Activated CD4-positive, alpha-beta memory T cell treated with anti-CD3 and anti-CD28 coated beads for 36 hours (primary cell): ENCODE measurements around the gene GSK3A. TPM values are rescaled to one million over a fixed set of nuclear protein-coding genes. Genes with fewer than 3 reads are reported as not detected.

Source experiments
- CTCF ChIA-PET: fragments of 350-600 bp; sonication (Branson Sonifier 250); formaldehyde crosslinking; loops from one replicate; lab custom pipeline; 2021; ENCODE audit warnings: antibody characterized with exemption, inconsistent platforms; lab: Charles Lee
- POLR2A ChIA-PET: fragments of 350-600 bp; sonication (Branson Sonifier 250); formaldehyde crosslinking; loops from one replicate; lab custom pipeline; 2021; ENCODE audit warnings: antibody characterized with exemption; lab: Charles Lee
- DNase-seq: peaks from one replicate; pipeline ENCODE4 v3.0.0-alpha.2; 2020
- H3K27ac Mint-ChIP-seq: one replicate; pipeline ENCODE4 v1.8.0; 2021; ENCODE audit warnings: mixed read lengths
- H3K27me3 Mint-ChIP-seq: one replicate; pipeline ENCODE4 v1.8.0; 2021; ENCODE audit warnings: mixed read lengths
- H3K36me3 Mint-ChIP-seq: one replicate; pipeline ENCODE4 v1.8.0; 2021; ENCODE audit warnings: mixed read lengths
- H3K4me1 Mint-ChIP-seq: one replicate; pipeline ENCODE4 v1.8.0; 2021; ENCODE audit warnings: low read depth, mixed read lengths
- H3K4me3 Mint-ChIP-seq: one replicate; pipeline ENCODE4 v1.8.0; 2021; ENCODE audit warnings: mild to moderate bottlenecking, mixed read lengths
- H3K9me3 Mint-ChIP-seq: one replicate; pipeline ENCODE4 v1.8.0; 2021; ENCODE audit warnings: mixed read lengths
- intact Hi-C: fragments of 100-400 bp; cut with micrococcal nuclease; formaldehyde crosslinking; loops from one replicate; pipeline ENCODE4 v1.15.1; 2023
- total RNA-seq, 2 experiments: library from RNA; stranded (reverse); gene quantifications; one replicate each; pipeline ENCODE4 v1.2.3, GENCODE V29; 2021

Gene GSK3A
- total RNA-seq, 2 experiments from 2014 or later = 36.4 to 37.3 TPM

DNA sequence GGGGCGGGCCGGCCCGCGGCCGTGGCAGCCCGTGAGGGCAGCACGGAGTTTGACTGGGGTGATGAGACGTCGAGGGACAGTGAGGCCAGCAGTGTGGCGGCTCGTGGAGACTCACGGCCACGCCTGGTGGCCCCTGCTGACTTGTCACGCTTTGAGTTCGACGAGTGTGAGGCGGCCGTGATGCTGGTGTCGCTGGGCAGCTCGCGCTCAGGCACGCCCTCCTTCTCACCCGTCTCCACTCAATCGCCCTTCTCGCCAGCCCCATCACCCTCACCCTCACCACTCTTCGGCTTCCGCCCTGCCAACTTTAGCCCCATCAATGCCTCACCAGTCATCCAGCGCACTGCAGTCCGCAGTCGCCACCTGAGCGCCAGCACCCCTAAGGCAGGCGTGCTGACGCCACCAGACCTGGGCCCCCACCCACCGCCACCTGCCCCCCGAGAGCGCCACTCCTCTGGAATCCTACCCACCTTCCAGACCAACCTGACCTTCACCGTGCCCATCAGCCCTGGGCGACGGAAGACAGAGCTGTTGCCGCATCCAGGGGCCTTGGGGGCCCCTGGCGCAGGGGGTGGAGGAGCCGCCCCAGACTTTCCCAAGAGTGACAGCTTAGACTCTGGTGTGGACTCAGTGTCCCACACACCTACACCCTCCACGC lies 31.1 kb upstream of the GSK3A start:
- intact Hi-C loops = no loop called here
- peaks cover 23% of the 10 kb centered on the region for H3K36me3 Mint-ChIP-seq
- DNase-seq = no peak
- H3K9me3 Mint-ChIP-seq = no peaks in the 10 kb centered on the region
- ChIA-PET CTCF (no interaction called here), POLR2A (no interaction called here)
- peaks cover 46% of the 10 kb centered on the region for H3K4me1 Mint-ChIP-seq
- H3K27me3 Mint-ChIP-seq = no peaks in the 10 kb centered on the region
- H3K27ac Mint-ChIP-seq = no peak overlapping the region
- H3K4me3 Mint-ChIP-seq = no peak overlapping the region

DNA sequence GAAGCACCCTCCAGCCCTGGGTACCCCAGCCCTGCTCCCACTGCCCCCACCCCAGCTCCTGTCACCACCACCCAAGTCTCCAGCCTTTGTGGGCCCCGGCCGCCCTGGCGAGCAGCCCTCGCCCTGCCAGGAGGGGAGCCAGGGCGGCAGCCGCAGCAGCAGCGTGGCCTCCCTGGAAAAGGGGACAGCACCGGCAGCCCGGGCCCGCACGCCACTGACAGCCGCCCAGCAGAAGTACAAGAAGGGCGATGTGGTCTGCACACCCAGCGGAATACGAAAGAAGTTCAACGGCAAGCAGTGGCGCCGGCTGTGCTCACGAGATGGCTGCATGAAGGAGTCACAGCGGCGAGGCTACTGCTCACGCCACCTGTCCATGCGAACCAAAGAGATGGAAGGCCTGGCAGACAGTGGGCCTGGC lies 30.6 kb upstream of the GSK3A start:
- Mint-ChIP-seq H3K9me3 (no peaks in the 10 kb centered on the region), H3K4me3 (no peak overlapping the region), H3K36me3 (peaks cover 23% of the 10 kb centered on the region), H3K27me3 (no peaks in the 10 kb centered on the region), H3K27ac (no peak overlapping the region), H3K4me1 (peaks cover 42% of the 10 kb centered on the region)
- DNase-seq = no peak
- intact Hi-C loops = no loop called here
- ChIA-PET POLR2A (no interaction called here), CTCF (no interaction called here)

DNA sequence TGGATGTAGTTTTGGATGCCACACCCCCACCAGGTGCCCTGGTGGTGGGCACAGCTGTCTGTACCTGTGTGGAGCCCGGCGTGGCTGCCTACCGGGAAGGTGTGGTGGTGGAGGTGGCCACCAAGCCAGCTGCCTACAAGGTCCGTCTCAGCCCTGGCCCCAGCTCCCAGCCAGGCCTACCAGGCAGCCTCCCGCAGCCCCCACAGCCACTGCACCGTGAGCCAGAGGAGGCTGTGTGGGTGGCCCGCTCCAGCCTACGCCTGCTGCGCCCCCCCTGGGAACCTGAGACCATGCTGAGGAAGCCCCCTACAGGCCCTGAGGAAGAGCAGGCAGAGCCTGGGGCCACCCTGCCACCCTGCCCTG lies 30.1 kb upstream of the GSK3A start:
- H3K27ac Mint-ChIP-seq = no peak overlapping the region
- H3K9me3 Mint-ChIP-seq = no peaks in the 10 kb centered on the region
- ChIA-PET POLR2A (no interaction called here), CTCF (no interaction called here)
- intact Hi-C loops = no loop called here
- H3K27me3 Mint-ChIP-seq = no peaks in the 10 kb centered on the region
- H3K4me1 Mint-ChIP-seq = peaks cover 46% of the 10 kb centered on the region
- H3K4me3 Mint-ChIP-seq = no peak overlapping the region
- H3K36me3 Mint-ChIP-seq = peaks cover 23% of the 10 kb centered on the region
- DNase-seq = no peak

DNA sequence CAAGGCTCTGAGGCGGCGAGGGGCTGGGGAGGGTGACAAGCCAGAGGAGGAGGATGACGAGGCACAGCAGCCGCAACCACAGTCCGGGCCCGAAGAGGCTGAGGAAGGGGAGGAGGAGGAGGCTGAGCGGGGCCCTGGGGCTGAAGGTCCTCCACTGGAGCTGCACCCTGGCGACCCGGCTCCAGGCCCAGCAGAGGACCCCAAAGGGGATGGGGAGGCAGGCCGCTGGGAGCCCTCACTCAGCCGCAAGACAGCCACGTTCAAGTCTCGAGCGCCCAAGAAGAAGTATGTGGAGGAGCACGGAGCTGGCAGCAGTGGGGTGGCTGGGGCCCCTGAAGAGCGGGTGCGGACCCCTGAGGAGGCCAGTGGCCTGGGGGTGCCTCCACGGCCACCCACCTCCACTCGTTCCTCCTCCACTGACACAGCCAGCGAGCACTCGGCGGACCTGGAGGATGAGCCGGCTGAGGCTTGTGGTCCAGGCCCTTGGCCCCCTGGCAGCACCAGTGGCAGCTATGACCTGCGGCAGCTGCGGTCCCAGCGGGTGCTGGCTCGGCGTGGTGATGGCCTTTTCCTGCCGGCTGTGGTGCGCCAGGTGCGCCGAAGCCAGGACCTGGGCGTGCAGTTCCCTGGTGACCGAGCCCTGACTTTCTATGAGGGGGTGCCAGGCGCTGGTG lies 29.6 kb upstream of the GSK3A start:
- ChIA-PET POLR2A (interaction anchor here (0.6 kb wide), 1 partner anchor 105 kb away, joined by 3 read pairs; no protein-coding TSS in a partner anchor), CTCF (interaction anchor here (2.6 kb wide), 1 partner anchor 8 kb away, joined by 48 read pairs; no protein-coding TSS in a partner anchor)
- H3K4me1 Mint-ChIP-seq = peaks cover 44% of the 10 kb centered on the region
- peaks cover 23% of the 10 kb centered on the region for H3K36me3 Mint-ChIP-seq
- no peaks in the 10 kb centered on the region for H3K27me3 Mint-ChIP-seq
- no peak overlapping the region for H3K4me3 Mint-ChIP-seq
- H3K27ac Mint-ChIP-seq = no peak overlapping the region
- H3K9me3 Mint-ChIP-seq = no peaks in the 10 kb centered on the region
- intact Hi-C loops = no loop called here
- DNase-seq = no peak

DNA sequence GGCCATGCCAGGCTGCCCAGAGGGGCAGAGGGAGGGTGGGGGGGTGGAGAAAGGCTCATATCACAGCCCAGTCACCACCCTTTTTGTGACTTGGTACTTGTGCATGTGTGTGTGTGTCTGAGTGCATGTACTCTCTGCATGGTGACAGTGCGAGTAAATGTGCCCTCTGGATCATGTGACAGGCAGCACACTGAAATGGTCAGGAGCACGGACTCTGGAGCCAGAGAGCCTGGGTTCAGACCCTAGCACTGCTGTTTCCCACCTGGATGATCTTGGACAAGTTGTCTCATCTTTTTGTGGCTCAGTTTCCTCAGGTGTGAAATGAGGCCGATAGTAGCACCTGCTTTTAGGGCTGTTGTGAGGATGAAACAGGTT lies 28.6 kb upstream of the GSK3A start:
- CTCF ChIA-PET = interaction anchor here (0.9 to 2.6 kb wide), 7 partner anchors 9 to 168 kb away, joined by 3 to 48 read pairs (median 7); partner anchors contain the start of gene GSK3A
- POLR2A ChIA-PET = interaction anchor here (0.6 to 2.0 kb wide), 10 partner anchors 8 to 104 kb away, joined by 3 to 15 read pairs (median 6); partner anchors contain the start of genes DEDD2 and GSK3A
- Mint-ChIP-seq H3K36me3 (peaks cover 19% of the 10 kb centered on the region), H3K4me3 (no peak overlapping the region), H3K9me3 (no peaks in the 10 kb centered on the region), H3K4me1 (peaks cover 35% of the 10 kb centered on the region), H3K27ac (no peak overlapping the region), H3K27me3 (no peaks in the 10 kb centered on the region)
- intact Hi-C loops = no loop called here
- DNase-seq = no peak

DNA sequence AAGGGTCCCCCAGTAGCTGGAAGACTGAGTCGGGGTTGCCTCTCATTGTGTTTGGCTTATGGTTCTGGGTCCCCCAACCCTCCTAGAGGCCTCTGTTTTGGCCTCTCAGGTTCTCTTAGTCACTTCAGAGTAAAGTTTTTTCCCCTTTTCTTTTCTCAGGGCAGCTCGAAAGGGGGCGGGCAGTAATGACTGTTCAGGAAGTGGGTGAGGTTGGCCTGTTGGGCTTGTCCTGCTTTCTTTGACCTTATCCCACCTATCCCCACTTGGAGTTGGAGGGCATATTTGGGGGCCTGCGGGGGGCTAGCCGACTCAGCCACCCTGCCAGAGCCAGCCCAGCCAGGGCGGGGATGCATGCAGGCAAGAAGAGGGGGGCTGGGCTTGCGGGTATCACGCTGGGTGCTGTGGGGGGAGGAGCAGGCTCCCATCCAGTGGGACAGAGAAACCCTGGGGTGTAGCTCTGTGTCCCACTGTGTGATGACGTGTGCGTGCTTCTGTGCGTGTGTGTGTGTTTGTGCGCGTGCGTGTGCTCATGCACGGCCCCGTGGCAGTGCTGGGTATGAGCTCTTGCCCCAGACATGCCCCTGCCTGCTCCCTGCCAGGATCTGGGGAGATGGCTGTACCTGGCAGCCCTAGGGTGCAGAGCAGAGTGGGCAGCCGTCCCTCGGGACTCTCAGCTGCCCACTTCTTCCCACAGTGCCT lies 28.1 kb upstream of the GSK3A start:
- DNase-seq = peak; percentile 80
- POLR2A ChIA-PET = interaction anchor here (0.6 to 2.0 kb wide), 11 partner anchors 9 to 95 kb away, joined by 3 to 15 read pairs (median 5); partner anchors contain the start of genes DEDD2, ERF and GSK3A
- Mint-ChIP-seq H3K27me3 (no peaks in the 10 kb centered on the region), H3K36me3 (peaks cover 19% of the 10 kb centered on the region), H3K9me3 (no peaks in the 10 kb centered on the region), H3K27ac (no peak overlapping the region), H3K4me3 (no peak overlapping the region), H3K4me1 (peaks cover 31% of the 10 kb centered on the region)
- CTCF ChIA-PET = interaction anchor here (0.9 to 2.6 kb wide), 7 partner anchors 9 to 168 kb away, joined by 3 to 48 read pairs (median 7); partner anchors contain the start of gene GSK3A
- intact Hi-C loops = no loop called here

DNA sequence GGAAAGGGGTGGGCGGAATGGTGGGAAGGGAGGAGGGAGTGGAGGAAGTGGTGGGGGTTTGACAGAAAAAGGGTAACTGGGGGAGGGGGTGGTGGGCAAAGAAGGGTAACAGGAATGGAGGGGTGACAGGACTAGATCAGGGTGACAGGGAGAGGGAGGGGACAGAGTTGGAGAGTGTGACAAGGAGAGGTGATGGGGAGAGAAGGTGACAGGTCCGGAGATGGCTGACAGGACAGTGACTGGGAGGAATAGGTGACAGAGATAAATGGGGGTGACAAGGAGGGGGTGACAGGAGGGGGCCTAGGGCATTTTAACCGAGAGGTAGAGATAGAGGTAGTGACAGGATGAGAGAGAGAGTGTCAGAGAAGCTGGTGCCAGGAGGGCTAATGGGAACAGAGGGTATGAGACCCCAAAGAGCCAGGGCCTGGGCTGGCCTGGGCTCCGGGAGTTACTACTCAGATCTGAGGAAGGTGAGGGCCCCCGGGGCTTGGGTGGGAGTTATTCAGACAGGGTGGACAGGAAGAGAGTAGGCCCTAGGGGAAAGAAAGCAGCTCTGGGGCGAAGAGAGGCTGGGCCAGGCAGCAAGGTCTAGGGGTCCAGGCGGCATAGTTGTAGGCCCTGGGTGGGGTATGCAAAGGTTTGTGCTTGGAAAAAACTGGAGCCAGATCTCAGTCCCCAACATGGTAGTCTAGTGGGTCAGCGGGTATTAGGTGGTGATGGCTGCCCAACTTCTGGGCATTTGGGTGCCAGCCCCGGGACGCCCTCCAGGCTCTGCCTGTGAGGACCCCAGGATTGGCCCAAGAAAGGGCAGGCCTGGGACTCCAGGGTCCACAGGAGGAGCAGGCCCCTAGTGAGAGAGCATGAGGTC lies 27.3 kb upstream of the GSK3A start:
- intact Hi-C loops = loop anchor here (5.0 kb wide), 1 partner anchor 382 kb away; no protein-coding TSS in a partner anchor

DNA sequence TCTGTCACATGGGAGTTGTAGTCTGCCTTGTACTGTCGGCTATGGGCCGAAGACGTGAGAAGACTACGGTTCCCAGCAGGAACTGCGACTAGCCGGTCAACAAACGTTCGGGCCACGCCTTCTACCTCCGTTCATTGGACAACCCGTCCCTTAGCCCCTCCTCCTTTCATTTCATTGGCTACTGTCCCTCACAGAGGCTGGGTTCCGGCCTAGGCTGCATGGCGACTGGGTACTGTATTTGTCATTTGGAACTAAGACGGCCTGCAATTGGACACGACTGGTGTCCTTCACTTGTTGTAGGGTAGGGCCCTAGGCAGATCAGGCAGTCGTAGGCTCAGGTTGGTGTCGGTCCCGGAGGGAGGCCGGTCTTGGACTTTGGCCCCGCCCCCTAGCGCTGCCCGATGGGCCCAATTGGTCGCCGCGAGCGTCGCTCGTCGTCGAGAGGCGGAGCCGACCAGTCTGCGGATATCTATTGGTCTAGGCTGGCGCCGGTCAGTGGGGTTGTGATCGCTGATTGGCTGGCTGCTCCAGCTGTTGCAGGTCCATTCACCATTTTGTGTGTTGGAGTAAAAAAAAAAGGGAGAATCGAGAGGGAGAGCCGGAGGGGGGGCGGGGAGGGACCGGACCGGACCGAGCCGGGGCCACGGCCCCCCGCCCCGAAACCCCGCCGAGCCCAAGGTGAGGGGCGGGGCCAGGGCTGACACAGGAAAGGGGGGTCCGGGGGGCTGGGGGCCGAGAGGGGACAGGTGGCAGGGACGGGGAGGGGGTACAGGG lies 26.5 kb upstream of the GSK3A start, which contains the start of gene CIC:
Gene CIC (plus strand): TSS at position 549 of the 774 bp plus-strand sequence. CDS start 2,532 bp downstream, outside the sequence.
- DNase-seq = peak; percentile 99
- intact Hi-C loops = loop anchor here (1.0 to 5.0 kb wide), 6 partner anchors 14 to 382 kb away; partner anchors contain the start of genes DEDD2, ERF and ZNF574
- Mint-ChIP-seq H3K27me3 (no peaks in the 10 kb centered on the region), H3K4me1 (peaks cover 23% of the 10 kb centered on the region), H3K4me3 (no peak within 1 kb of the TSS), H3K9me3 (no peaks in the 10 kb centered on the region), H3K27ac (no peak within 1 kb of the TSS), H3K36me3 (peaks cover 11% of the 10 kb centered on the region)
- ChIA-PET POLR2A (interaction anchor here (1.0 to 2.0 kb wide), 2 partner anchors 9 to 22 kb away, joined by 3 to 7 read pairs; no protein-coding TSS in a partner anchor), CTCF (interaction anchor here (2.3 to 2.6 kb wide), 2 partner anchors 11 to 24 kb away, joined by 10 to 48 read pairs; no protein-coding TSS in a partner anchor)

More for the DNA sequence above, 27.3 kb upstream of the GSK3A start:
- Mint-ChIP-seq H3K27me3 (no peaks in the 10 kb centered on the region), H3K4me3 (no peak overlapping the region), H3K9me3 (no peaks in the 10 kb centered on the region), H3K4me1 (peaks cover 24% of the 10 kb centered on the region), H3K36me3 (peaks cover 14% of the 10 kb centered on the region), H3K27ac (no peak overlapping the region)
- DNase-seq = no peak
- POLR2A ChIA-PET = interaction anchor here (1.0 to 2.0 kb wide), 9 partner anchors 8 to 52 kb away, joined by 3 to 15 read pairs (median 6); partner anchors contain the start of genes DEDD2, ERF and GSK3A
- CTCF ChIA-PET = interaction anchor here (1.4 to 2.6 kb wide), 5 partner anchors 10 to 27 kb away, joined by 4 to 48 read pairs (median 7); partner anchors contain the start of gene GSK3A

DNA sequence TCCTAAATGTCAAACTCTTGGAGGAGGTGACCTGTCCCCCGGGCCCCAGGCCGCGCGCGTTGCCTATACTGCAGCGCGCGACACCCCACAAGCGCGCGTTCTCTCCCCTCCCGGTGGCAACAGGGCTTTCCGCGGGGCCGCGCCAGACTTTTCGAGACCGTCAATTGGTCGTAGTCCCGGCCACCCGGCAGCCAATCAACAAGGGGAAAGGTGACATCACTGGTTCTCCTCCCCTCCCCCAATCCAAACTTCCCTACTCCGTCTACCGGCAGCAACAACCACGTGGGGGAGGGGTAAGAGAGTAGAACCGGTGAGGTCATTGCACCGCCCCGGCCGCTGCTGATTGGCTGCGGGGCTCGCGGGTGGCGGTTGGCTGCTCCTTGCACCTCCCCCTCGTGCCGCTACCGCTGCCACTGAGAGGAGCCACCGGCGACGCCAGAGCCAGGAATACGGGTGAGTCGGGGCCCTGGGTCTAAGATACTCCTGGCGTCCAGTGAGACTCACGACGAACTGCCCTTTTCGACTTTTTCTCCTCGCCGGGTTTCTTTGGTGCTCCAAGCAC lies 25.8 kb upstream of the GSK3A start:
- peak; percentile 99 for DNase-seq
- H3K36me3 Mint-ChIP-seq = peaks cover 6% of the 10 kb centered on the region
- POLR2A ChIA-PET = interaction anchor here (1.0 to 1.4 kb wide), 2 partner anchors 11 to 25 kb away, joined by 3 to 5 read pairs; no protein-coding TSS in a partner anchor

More for the DNA sequence above, 25.8 kb upstream of the GSK3A start:
- no peak overlapping the region for H3K27ac Mint-ChIP-seq
- no peaks in the 10 kb centered on the region for H3K27me3 Mint-ChIP-seq
- CTCF ChIA-PET = interaction anchor here (1.1 kb wide), 1 partner anchor 83 kb away, joined by 3 read pairs; no protein-coding TSS in a partner anchor
- no peaks in the 10 kb centered on the region for H3K9me3 Mint-ChIP-seq
- no peak overlapping the region for H3K4me3 Mint-ChIP-seq
- peaks cover 20% of the 10 kb centered on the region for H3K4me1 Mint-ChIP-seq
- intact Hi-C loops = loop anchor here (1.0 to 5.0 kb wide), 6 partner anchors 13 to 381 kb away; partner anchors contain the start of genes DEDD2, ERF and ZNF574
